Epidermal melanocyte (primary cell): Measurements from ENCODE around the gene CDH26.

Experiments
- DNase-seq: peaks from one replicate; pipeline ENCODE4 v3.0.0; 2011; ENCODE audit warnings: low spot score; ENCODE audit not compliant: insufficient read length

The CDH26 gene

GRCh38 chr20:60060593-60060992 is 102.4 kb downstream of the CDH26 start:
- DNase-seq, result no peak

DNA sequence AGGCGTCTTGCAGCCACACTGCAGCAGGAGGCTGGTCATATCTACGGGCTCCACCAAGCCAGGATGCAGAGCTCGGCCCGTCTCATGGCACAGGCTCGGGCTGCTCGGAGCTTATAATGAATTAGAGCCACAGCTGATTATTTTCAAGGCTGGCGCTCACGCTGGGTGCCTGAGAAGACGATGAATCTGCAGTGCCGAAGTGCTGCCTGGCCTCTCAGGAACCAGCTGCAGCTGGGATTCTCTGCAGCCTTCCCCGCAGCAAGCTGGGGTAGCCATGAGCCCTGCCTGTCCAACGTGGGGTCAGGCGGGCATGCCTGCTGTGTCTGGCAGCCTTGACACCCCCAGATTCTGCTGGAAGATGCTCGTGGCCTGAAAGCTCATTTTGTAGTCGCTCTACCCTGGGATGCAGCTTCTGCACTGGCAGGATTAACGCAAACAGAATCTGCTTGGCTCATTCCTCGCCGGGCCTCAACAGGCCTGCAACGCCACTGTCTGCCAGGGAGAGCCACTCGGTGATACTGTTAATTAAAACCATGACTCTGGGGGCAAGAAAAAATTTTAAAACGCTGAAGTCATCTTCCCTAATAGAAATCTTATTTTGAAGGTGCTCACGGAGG is 104.3 kb downstream of the CDH26 start:
- peak; percentile 58 for DNase-seq

DNA sequence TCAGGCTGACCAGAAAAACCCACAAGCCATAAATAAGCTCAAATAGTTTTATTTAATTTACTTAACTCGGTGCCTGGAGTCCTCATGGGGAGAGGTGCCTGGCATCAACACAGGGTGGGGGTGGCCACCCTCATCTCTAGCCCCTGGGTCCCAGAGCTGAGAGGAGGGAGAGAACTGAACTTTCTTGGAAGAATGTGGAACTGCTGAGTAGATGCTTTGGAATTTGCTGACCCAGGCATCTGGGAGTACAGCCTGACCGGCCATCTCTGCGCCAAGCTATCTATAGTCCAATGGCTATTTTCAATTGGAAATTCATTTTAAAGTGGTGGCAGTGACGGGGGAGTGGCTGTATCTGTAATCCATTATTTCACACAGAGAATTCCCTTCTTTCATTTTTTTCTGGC is 104.8 kb downstream of the CDH26 start:
- peak; percentile 68 for DNase-seq

GRCh38 chr20:60063739-60064380 is 105.6 kb downstream of the CDH26 start:
- no peak for DNase-seq
